Type B pancreatic cell (in vitro differentiated cells): ENCODE data around the gene PFKFB2. TPM values are rescaled to one million over a fixed set of nuclear protein-coding genes. Genes with fewer than 3 reads are reported as not detected.
A peak's percentile ranks its signal among the peaks of the same experiment; 100 is the strongest.

Source experiments
- DNase-seq: peaks from one replicate; pipeline ENCODE4 v3.0.0; 2021; ENCODE audit warnings: mixed read lengths; ENCODE audit not compliant: unreplicated experiment; ENCODE audit errors: extremely low spot score
- H3K27ac Mint-ChIP-seq: 2 replicates; pipeline ENCODE4 v1.8.0; 2021; ENCODE audit warnings: mild to moderate bottlenecking, mixed read lengths
- H3K27me3 Mint-ChIP-seq: 2 replicates; pipeline ENCODE4 v1.8.0; 2021; ENCODE audit warnings: mixed read lengths
- H3K36me3 Mint-ChIP-seq: 2 replicates; pipeline ENCODE4 v1.8.0; 2021; ENCODE audit warnings: mixed read lengths
- H3K4me1 Mint-ChIP-seq: one replicate; pipeline ENCODE4 v1.8.0; 2021; ENCODE audit warnings: mixed read lengths; ENCODE audit not compliant: unreplicated experiment
- H3K4me3 Mint-ChIP-seq: 2 replicates; pipeline ENCODE4 v1.8.0; 2021; ENCODE audit warnings: mild to moderate bottlenecking, mixed read lengths
- H3K9me3 Mint-ChIP-seq: 2 replicates; pipeline ENCODE4 v1.8.0; 2021; ENCODE audit warnings: mixed read lengths
- total RNA-seq: library from RNA; stranded (reverse); gene quantifications from 2 replicates; pipeline ENCODE4 v1.2.1, GENCODE V29; 2021; ENCODE audit warnings: low replicate concordance
- TF ChIP-seq, protein P1 (sequence below): fragments of 200-600 bp; sonication (generic); conservative IDR thresholded peaks from 2 replicates; pipeline ENCODE4 v1.5.0; 2021; ENCODE audit warnings: antibody characterized with exemption, mild to moderate bottlenecking

Gene PFKFB2
- total RNA-seq, 1 donor from 2014 or later, result 18.7 TPM

DNA sequence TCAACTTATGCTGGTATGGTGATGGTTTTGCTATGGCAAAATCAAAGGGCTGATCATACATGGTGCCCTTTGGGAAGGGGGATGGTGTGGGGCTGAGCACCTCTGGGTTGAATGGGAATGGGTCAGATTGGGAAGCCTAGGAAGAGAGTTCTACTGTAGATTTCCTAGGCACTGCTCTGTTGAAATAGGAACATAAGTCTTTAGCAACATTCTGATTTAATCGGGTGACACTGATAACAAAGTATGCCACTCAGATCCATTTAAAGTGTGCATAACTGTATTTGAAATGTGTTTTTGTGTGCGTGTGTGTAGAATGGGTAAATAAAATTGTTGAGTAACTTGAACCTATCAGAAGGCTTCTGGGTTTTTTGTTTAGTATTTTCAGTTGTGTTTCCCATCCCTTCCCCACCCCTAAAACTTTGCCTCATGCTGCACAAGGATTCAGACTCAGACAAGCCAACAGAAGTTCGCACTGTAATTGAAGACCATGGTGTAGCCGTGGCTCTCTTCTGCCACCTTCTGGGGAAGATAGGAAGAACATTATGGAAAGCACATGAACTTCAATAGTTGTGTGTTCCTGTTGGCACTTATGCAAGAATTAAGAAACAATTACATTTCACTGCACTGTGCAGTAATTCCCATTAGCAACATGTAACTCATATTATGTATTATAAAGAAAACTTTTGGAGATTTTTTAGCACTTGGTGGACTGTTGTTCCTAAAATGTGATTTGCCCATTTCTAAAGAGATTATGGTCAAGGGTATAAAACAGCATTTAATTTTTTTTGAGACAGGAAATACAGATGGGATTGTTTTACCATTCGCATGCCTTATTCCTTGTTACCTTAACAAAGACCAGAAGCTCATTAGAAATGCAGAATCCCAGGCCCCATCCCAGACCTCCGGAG lies 24.6 kb downstream of the PFKFB2 start:
- H3K27ac Mint-ChIP-seq, result peak overlapping the region; percentile 26
- H3K4me3 Mint-ChIP-seq, result no peak overlapping the region
- H3K4me1 Mint-ChIP-seq, result peaks cover 10% of the 10 kb centered on the region
- no peaks in the 10 kb centered on the region for H3K27me3 Mint-ChIP-seq
- peaks cover 8% of the 10 kb centered on the region for H3K36me3 Mint-ChIP-seq
- DNase-seq, result no peak
- no peaks in the 10 kb centered on the region for H3K9me3 Mint-ChIP-seq
- TF ChIP-seq, protein P1, sequence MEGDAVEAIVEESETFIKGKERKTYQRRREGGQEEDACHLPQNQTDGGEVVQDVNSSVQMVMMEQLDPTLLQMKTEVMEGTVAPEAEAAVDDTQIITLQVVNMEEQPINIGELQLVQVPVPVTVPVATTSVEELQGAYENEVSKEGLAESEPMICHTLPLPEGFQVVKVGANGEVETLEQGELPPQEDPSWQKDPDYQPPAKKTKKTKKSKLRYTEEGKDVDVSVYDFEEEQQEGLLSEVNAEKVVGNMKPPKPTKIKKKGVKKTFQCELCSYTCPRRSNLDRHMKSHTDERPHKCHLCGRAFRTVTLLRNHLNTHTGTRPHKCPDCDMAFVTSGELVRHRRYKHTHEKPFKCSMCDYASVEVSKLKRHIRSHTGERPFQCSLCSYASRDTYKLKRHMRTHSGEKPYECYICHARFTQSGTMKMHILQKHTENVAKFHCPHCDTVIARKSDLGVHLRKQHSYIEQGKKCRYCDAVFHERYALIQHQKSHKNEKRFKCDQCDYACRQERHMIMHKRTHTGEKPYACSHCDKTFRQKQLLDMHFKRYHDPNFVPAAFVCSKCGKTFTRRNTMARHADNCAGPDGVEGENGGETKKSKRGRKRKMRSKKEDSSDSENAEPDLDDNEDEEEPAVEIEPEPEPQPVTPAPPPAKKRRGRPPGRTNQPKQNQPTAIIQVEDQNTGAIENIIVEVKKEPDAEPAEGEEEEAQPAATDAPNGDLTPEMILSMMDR, result peak; percentile 91

DNA sequence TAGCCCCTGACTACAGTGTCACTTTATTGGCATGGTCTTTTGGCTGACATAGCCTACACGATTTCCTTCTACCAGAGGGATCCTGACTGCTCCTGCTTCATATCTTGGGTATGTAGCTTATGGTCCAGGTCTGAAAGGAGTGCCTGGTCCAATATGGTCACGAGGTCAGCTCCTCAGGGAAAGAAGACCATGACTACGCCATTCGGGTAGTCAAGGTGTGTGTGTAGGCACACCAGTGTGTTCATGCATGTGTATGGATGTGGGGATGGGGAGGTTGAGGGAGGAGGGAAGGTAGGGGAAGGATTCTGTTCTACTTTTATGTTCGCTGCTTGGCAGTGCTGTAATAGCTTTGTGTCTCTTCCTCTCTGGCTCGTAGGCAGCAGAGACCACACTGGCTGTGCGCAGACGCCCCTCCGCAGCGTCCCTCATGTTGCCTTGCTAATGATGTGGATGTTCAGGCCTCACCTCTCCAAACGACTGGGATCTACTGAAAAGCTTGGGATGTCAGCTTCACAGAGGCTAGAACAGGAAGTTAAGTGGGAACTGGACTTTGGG lies 25.6 kb downstream of the PFKFB2 start:
- DNase-seq, result no peak
- Mint-ChIP-seq H3K9me3 (no peaks in the 10 kb centered on the region), H3K4me3 (no peak overlapping the region), H3K27ac (no peak overlapping the region), H3K27me3 (no peaks in the 10 kb centered on the region), H3K36me3 (peaks cover 4% of the 10 kb centered on the region), H3K4me1 (peaks cover 10% of the 10 kb centered on the region)
- TF ChIP-seq, protein P1, result no peak

DNA sequence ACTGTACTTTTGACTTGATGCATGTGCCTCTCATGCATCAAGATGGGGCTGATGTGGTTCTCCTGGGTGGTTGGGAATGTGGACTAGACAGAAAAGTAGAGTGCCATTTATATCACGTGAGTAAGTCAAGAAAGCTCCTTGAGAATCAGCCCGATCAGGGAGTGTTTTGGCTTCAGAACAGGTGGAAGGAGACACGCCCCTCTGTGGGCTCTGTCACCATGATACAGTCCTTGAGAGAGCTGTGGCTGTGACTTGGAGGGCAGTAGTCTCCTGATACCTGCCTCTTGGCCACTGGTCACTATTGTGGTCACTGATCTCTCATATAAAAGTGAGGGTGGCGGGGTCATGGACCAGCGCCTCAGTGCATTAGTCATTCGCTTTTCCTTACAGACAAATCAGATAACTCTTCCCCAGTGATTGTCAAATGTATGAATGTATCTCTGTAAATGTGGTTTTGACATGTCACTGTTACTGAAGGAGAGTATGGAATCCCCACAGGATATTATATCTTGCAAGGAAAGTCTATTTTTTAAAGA lies 26.7 kb downstream of the PFKFB2 start:
- Mint-ChIP-seq H3K36me3 (no peaks in the 10 kb centered on the region), H3K9me3 (no peaks in the 10 kb centered on the region), H3K27ac (no peak overlapping the region), H3K4me3 (no peak overlapping the region), H3K27me3 (no peaks in the 10 kb centered on the region), H3K4me1 (peaks cover 11% of the 10 kb centered on the region)
- TF ChIP-seq, protein P1, result no peak
- DNase-seq, result no peak

DNA sequence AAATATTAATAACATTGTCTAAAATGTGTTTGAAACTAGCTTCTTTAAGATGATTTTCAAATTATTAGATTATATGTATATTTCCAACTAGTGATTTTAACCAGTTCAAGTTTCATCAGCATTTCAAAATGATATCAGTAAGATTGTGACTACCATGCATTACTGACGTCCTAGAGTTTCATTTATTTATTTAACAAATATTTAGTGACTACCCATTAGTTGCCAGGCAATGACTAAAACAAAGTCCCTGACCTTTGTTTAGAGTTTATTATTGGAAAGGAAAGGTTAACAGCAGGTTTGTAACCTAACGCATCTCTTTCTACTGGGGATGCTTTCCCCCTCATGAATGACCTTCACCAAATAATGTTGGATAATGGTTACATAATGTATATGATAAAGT lies 28.0 kb downstream of the PFKFB2 start:
- Mint-ChIP-seq H3K9me3 (no peaks in the 10 kb centered on the region), H3K27ac (no peak overlapping the region), H3K4me3 (no peak overlapping the region), H3K4me1 (peaks cover 18% of the 10 kb centered on the region), H3K36me3 (no peaks in the 10 kb centered on the region), H3K27me3 (no peaks in the 10 kb centered on the region)
- TF ChIP-seq, protein P1, result no peak
- no peak for DNase-seq

DNA sequence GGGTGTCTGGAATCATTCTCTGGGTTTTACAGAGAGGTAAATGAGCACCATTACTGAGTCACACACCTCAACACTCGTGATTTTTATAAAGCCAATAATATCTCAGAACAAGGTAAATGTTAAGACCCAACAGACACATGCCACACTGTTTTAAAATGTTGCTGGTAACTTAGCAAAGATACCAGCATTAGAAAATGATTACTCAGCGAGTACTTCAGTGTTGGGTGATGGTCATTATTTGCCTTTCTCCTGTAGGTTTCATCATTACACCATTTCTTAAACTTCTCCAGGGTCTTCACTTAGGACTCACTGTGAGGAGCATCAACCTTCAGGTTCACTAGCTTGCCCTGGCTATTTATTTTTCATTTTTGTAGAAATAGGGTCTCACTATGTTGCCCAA lies 28.7 kb downstream of the PFKFB2 start:
- peaks cover 18% of the 10 kb centered on the region for H3K4me1 Mint-ChIP-seq
- H3K27ac Mint-ChIP-seq, result no peak overlapping the region
- H3K4me3 Mint-ChIP-seq, result no peak overlapping the region
- H3K9me3 Mint-ChIP-seq, result no peaks in the 10 kb centered on the region
- TF ChIP-seq, protein P1, result no peak
- no peak for DNase-seq
- no peaks in the 10 kb centered on the region for H3K27me3 Mint-ChIP-seq
- H3K36me3 Mint-ChIP-seq, result no peaks in the 10 kb centered on the region
